VCaP (cell line): ENCODE measurements around the gene SFXN3.
A peak's percentile ranks its signal among the peaks of the same experiment; 100 is the strongest.

Experiments used
- H3K27ac ChIP-seq: fragments of 450-650 bp; 2 replicates; pipeline ENCODE4 v1.5.1; 2017
- TF ChIP-seq, protein P1 (sequence below): fragments of 450-650 bp; conservative IDR thresholded peaks from 2 replicates; pipeline ENCODE4 v1.5.1; 2017; ENCODE audit warnings: mild to moderate bottlenecking, moderate library complexity

Gene SFXN3

DNA sequence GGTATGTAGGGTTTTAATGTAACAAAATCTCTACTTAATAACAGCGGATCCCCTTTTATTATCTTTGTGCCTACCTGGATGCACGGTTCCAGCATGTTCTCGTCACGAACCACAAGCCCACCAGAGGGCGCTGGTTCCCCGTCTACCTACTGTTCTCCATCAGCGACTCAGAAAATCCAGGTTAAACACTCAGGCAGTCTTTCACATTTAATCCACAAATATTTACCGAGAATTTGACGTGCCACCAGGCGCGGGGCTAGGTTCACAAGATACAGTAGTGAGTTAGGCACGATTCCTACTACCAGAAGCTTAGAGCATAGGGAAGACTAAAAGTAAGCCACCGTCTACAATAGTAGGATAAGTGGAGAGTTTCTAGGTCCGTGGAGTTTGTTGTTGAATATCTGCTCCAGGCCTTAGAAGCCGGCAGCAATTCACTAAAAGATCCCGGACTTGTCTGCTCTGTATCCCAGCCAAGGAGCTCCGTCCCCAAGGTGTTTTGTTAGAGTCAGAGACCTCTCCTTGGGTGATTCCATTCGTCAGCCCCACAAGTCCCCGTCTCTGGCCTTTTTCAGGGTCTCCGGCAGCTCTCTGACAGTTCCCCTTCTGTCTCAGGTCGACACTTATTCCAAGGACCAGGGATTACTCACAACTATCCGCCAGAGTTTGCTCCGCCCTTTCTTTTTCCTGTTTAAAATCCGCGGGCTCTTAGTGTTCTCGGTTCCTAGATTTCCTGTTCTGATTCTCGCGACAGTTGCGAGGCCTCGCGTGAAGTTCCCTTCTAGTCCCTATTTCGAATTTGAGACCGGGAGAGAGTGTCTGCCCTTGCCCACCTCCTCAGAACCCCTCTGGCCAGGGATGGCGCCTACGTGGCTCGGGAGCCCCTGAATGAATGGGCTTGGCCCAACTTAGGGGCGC is 29.3 kb downstream of the SFXN3 start:
- H3K27ac ChIP-seq, result peak overlapping the region; percentile 94
- TF ChIP-seq, protein P1, sequence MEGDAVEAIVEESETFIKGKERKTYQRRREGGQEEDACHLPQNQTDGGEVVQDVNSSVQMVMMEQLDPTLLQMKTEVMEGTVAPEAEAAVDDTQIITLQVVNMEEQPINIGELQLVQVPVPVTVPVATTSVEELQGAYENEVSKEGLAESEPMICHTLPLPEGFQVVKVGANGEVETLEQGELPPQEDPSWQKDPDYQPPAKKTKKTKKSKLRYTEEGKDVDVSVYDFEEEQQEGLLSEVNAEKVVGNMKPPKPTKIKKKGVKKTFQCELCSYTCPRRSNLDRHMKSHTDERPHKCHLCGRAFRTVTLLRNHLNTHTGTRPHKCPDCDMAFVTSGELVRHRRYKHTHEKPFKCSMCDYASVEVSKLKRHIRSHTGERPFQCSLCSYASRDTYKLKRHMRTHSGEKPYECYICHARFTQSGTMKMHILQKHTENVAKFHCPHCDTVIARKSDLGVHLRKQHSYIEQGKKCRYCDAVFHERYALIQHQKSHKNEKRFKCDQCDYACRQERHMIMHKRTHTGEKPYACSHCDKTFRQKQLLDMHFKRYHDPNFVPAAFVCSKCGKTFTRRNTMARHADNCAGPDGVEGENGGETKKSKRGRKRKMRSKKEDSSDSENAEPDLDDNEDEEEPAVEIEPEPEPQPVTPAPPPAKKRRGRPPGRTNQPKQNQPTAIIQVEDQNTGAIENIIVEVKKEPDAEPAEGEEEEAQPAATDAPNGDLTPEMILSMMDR, result peak; percentile 93

DNA sequence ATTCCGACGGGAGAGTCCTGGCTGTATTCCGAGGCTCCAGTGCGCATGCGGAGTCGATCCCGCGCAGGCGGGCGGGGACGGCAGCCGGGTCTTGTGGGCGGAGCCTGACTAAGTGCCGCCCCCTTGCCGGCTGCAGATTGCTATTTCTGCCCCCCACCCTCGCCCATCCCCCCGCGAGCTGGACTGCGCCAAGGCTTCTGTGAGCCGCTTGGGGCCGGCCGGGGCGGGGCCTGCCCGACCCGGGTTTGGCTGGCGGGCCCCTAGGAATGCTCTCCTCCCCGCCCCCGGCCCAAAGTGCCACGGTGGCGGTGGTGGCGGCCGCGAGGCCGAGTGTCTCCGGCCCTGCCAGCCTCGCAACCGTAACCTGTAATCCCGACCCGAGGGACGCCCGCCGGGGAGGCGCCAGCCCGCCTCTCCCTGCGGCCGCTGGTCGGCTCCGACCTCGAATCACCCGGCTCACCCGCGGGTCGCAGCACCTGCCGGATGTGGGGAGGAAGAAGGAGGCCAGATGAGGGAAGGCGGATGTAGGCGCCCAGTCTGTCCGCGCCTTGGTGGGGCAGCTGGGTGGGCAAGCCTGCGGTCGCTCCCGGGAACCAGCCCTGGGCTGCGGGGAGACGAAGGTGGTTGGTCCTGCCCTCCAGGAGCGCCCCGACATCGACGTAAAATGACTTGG is 30.1 kb downstream of the SFXN3 start:
- peak overlapping the region; percentile 94 for H3K27ac ChIP-seq
- TF ChIP-seq, protein P1, result no peak

DNA sequence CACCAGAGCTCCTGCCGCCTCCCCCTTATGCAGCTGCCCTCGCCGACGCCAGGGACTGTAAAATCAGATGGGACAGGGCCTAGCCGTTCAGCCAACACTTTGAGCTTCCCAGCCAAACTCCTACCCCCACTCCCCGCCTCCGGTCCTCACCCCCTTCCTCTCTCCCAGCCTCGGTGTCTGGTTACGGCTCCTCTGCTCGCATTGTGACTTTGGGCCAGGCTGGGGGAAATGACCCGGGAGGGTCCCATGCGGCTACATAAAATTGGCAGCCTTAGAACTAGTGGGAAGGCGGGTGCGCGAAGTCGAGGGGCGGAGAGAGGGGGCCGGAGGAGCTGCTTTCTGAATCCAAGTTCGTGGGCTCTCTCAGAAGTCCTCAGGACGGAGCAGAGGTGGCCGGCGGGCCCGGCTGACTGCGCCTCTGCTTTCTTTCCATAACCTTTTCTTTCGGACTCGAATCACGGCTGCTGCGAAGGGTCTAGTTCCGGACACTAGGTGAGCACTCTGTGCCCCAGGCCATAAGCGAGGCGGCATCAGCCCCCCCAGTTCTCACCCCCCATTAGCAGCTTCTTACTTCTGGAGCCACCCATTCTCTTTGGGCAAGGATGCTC is 30.7 kb downstream of the SFXN3 start, which contains the start of gene KAZALD1:
Gene KAZALD1 (plus strand): TSS at position 366 of the 608 bp plus-strand sequence. CDS start 604 bp downstream, outside the sequence.
- H3K27ac ChIP-seq, result peak within 1 kb of the TSS; percentile 94
- TF ChIP-seq, protein P1, result no peak

DNA sequence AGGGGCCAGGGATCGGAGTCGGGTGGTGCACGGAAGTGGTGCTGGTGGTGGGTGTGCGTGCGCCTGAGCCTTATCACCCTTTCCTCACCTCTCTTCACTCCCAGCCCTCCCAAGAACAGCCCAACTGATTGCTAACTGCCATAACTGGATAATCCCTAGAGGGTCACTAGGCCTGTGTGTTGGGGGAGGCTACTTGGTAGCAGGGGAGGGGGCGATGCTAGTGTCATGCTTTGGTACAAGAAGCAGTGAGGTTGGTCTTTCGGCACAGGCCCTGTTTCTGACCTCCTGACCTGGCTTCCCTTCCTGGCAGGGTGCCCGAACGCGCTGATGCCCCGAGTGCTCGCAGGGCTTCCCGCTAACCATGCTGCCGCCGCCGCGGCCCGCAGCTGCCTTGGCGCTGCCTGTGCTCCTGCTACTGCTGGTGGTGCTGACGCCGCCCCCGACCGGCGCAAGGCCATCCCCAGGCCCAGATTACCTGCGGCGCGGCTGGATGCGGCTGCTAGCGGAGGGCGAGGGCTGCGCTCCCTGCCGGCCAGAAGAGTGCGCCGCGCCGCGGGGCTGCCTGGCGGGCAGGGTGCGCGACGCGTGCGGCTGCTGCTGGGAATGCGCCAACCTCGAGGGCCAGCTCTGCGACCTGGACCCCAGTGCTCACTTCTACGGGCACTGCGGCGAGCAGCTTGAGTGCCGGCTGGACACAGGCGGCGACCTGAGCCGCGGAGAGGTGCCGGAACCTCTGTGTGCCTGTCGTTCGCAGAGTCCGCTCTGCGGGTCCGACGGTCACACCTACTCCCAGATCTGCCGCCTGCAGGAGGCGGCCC is 31.4 kb downstream of the SFXN3 start:
- H3K27ac ChIP-seq, result peak overlapping the region; percentile 94
- TF ChIP-seq, protein P1, result peak; percentile 59

DNA sequence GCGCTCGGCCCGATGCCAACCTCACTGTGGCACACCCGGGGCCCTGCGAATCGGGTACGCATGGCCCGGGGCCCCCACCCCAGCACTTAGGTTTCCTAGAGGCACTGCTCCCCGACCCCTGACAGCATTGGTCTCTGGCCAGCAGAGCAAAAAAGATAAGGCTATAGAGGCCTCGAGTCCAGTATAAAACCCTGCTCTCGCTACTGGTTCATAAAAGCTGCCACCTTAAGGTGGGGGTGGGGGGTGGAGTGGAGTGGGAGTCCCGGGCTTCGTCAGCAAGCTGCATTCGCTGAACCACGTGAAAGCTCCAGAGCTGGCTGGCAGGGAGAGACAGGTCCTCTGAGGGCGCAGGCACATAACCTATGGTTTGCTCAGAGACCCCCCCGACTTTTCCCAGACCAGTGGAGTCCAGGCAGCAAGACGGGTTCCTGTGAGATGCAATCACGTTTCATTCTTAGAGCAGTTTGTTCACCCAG is 32.1 kb downstream of the SFXN3 start:
- TF ChIP-seq, protein P1, result no peak
- H3K27ac ChIP-seq, result peak overlapping the region; percentile 94; the same call in 1 of the 2 replicates

DNA sequence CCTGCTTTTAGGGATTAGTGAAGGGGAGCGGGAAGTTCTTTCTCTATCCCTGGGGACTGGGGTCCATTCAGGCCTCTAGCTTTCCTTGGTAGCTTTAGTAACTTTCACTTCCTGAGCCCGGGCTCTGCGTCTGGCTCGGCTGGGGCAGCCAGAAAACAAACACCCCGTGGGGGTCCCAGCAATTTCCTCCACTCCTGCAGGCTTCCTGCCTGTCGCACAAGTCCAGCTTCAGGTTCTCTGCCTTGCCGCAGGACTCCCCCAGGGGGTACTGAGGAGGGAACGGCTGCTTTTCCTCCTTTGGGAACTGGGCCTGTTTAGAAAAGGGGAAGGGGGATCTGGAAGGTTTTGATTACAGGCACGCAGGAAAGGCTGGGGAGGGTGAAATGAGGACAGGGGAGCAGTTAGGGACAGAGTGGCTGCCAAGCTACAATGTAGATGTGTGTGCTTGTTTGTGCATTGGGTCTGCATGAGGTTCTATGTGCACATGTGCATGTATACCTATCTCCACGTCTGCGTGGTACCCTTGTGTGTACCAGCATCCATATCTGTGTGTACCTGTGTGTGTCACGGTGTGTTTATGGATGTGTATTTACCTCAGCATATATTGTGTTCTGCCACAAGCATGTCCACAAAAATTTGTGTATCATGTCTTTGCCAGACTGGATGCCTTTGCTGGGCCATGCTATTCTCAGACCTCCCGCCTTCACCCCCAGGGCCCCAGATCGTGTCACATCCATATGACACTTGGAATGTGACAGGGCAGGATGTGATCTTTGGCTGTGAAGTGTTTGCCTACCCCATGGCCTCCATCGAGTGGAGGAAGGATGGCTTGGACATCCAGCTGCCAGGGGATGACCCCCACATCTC is 32.7 kb downstream of the SFXN3 start:
- TF ChIP-seq, protein P1, result no peak
- H3K27ac ChIP-seq, result peak overlapping the region; percentile 94
